GM19238 (cell line): Measurements from ENCODE around the gene BLCAP.
"Not testable (repeated sequence)": the region's sequence is repeated elsewhere in the genome, so short reads cannot be mapped to it uniquely, and the experiment has no call there.

Experiments used
- DNase-seq: peaks from one replicate; pipeline ENCODE4 v3.0.0; 2011; ENCODE audit warnings: low spot score; ENCODE audit not compliant: insufficient read length

Gene BLCAP

DNA sequence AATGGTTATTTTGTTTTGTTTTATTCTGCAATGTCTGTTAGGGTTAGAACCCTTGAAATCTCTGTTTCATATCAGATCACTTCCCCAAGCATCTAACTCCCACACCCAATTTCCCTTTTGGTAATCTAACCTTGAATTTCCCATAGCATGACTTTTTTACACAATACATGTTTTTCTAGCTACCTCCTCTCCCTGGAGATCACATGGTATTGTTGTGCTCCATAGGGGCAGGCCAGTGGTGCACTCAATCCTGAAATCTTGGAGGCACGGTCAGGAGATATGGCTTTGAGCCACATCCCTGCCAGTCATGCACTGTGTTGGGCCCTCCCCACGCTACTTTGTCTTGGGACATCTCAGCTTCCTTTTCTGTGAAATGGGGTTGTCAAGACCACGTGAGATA lies 43.3 kb downstream of the BLCAP start:
- DNase-seq = no peak

DNA sequence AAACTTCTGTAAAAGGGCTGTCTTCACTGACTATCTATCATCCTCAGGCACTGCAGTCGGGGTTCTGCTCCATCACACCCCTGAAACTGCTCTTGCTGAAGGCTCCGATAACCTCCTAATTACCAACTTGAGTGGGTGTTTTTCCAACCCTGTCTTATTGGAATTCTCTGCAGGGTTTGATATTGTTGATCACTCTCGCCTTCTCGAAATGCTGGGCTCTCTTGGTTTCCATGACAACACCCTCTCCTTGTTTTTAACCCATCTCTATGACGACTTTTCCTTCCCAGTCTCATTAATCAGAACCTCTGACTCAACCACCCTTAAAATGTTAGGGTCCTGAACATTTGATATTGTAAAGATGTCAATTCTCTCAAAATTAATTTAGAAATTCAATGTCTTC lies 46.1 kb downstream of the BLCAP start:
- no peak for DNase-seq

DNA sequence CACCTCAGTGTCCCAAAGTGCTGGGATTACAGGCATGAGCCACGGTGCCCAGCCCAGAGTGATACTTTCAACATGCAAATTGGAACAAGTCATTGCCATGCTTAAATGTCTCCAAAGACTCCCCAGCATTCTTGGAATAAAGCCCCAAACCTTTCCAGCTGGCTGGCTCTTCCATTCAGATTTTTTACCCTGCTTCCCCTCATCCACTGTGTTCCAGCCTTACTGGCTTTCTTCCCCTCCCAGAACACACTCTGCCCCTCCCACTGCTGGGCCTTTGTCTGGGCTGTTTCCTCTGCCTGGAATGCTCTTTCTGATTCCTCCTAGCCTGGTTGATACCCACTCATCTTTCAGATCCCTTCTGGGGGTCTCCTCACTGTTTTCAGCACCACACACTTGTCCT lies 46.8 kb downstream of the BLCAP start:
- DNase-seq = no peak

DNA sequence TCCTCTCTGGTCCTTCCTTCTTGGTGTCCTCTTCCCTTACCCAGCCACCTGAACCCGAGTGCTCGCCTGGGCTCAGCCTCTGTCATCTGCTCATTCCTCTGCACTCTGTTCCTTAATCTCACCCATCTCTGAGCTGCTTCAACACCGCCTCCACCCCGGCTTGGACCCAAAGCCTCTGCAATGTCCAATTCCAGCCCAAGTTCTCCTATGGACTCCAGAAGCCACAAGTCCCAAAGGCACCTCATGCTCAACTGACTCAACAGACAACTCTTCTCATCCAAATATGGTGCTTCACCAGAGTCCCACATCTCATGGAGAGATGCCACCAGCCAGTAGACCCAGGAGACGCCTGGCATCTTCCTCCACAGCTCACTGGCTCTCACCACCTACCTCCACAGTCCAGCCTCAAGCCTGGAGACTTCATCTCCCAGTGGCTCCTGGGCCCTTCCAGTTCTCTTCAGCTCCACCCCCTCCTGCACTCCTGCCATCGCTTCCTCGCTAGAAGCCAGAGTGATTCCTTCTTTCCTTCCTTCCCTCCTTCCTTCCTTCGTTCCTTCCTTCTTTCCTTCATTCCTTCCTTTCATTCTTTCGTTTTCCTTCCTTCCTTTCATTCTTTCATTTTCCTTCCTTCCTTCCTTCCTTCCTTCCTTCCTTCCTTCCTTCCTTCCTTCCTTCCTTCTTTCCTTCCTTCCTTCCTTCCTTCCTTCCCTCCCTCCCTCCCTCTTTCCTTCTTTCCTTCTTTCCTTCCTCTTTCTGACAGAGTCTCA lies 47.6 kb downstream of the BLCAP start:
- no peak for DNase-seq

DNA sequence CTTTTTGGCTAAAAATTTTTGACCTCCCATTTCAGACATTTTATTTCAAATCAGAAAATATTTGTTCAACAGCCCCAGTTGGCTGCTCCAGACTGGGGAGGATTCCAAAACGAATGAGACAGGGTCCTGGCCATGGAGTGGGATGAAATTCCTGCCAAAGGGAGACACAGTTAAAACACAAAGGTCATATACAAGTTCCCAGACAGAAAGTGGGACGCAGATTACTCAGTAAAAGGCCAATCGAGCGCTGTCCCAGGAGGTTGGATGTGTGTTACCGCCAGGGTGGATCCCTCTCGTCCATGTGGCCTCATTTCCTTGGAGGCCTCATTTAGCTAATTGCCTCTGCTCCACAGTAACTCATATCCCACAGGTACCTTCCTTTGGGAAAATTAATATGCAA lies 48.4 kb downstream of the BLCAP start:
- DNase-seq = no peak

DNA sequence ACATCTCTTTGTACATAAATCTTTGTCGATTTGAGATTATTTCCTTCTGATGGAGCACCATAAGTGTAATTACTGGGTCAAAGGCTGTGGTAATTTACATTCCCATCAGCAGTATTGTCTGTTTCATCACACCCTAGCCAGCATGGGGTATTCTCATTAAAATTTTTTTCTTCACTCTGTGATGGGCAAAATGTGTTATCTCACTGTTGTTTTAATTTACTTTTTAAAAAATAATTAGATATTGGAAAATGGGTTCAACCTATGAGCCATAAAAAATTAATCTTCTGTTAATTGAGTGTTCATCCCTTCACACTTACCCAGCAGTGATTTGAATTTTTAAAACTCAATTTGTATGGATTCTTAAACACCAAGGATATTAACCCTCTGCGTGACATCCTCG lies 50.6 kb downstream of the BLCAP start:
- DNase-seq = no peak

DNA sequence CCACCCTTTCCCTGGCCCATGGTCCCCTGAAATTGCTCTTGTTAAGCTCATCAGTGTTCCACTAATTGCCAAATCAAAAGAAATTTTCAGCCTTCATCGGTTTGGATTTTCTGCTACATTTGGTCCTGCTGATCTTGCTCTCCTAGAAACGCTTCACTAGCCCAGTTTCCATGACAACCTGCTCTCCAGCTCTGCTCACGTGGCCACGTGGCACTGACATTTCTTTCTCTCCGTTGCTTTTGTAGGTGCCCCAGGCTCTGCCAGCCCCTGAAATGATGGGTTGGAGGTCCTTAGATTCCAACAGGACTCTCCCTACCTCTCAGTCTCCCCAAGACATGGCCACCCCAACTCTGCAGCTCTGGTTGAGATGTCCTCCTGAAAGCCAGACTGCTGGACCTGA lies 52.4 kb downstream of the BLCAP start:
- no peak for DNase-seq

DNA sequence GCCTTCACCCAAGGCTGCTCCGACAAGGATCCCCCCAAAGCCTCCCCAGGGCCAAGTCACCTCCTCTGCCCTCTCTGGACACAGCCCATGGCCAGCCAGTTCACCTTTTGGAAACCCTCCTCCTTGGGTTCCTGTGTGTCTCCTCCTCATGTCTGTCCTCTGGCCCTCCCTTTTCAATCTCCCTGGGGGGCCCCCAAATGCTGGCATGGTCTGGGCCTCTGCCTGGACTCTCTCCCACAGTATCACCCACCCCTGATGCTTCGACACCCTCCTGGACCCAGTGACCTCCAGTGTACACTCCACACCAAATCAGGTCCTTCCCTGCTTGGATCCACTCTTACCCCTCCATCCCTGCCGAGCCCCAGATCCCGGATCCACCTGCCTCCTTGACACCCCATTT lies 53.3 kb downstream of the BLCAP start:
- DNase-seq = no peak

DNA sequence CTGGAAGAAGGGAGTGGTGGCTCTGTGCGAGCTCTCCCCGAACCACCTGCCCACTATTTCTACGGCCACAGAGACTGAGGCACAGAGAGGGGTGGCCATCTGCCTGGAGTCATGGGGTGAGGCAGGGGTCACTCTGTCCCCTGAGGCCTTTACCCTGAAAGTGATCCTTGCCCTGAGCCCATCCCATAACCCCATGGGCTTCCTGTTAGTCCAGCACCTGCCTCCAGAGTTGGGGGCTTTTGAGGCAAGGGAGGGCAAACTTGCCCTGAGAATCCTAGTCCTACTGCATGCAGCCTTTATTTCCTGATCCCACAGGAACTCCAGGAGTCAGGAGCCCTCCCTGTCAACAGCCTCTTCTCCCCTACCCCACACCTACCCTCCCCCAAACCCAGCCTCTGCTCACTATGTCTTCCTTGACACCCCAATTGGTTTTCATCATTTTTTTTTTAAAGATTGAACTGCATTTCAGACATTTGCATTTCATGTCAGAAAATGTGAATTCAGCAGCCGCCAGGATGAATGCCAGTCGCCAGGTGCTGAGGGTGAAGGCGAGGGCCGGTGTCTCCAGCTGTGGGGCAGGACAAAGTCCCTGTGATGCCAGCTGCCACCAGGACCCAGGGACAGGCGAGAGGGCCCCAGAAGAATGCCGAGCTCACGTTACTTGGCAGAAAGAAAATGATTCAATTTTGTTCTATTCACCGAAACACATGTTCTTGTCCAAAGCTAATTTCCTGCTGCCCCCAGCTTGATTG lies 54.3 kb downstream of the BLCAP start:
- no peak for DNase-seq

DNA sequence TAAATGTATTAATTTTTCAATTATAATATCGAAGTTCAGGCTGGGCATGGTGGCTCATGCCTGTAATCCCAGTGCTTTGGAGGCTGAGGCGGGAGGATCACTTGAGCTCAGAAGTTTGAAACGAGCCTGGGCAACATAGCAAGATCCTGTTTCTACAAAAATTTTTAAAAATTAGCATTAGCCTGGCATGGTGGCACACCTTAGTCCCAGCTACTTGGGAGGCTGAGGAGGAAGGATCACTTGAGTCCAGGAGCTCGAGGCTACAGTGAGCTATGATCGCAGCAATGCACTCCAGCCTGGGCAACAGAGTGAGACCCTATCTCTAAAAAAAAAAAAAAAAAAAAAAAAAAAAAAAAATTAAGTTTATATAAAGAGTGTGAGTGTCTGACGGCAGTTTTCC lies 55.2 kb downstream of the BLCAP start:
- not testable (repeated sequence) for DNase-seq

DNA sequence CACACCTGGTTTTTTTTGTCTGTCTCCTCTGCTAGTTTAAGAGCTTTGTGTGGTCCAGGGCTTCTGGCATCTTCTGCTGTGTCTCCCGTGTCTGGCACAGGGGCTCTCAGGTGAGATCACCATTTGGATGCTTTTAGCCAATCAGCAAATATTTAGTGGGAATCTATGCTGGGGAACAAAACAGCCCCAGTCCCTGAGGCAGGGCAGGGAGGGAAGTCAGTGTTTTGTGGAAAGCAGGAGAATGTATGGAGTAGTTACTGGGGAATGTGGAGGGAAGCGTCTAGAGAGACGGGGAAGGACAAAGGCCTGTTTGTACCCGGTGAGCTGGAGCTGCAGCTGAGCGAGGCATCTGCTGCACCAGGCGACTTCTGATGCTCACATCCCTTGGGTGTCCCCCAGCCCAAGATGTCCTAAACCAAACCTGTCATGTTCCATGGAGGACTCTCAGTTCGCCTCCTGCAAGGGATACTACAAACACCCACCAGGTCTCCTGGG lies 55.9 kb downstream of the BLCAP start:
- DNase-seq = no peak

DNA sequence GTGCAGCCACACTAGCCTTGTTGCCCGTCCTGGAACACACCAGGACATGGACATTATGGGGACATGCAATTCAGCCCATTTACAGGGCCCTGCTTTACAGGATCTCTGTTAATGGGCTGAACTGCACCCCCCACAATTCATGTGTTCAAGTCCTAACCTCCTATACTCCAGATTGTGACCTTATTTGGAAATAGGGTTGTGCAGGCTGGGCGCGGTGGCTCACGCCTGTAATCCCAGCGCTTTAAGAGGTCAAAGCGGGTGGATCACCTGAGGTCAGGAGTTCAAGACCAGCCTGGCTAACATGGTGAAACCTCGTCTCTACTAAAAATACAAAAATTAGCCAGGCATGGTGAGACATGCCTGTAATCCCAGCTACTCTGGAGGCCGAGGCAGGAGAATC lies 57.5 kb downstream of the BLCAP start:
- DNase-seq = not testable (repeated sequence)

DNA sequence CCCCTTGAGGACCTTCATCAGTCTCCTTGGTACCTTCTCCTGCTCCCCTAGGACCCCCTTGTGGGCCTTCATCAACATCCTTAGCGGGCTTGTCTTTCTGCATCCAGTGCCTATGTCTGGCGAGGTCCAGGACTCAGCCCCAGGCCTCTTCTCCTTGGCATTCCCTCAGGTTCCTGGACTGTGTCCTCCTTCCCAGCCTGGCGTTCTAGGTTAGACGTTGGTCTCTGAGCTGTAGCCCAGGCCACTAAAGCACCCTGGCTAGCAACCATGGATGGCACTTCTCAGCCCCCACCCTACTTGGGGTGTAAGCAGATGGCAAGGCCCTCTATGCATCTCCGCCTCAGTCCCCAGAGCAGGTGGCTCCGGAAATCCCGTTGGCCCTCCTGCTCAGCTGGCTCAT lies 58.1 kb downstream of the BLCAP start:
- DNase-seq = no peak

DNA sequence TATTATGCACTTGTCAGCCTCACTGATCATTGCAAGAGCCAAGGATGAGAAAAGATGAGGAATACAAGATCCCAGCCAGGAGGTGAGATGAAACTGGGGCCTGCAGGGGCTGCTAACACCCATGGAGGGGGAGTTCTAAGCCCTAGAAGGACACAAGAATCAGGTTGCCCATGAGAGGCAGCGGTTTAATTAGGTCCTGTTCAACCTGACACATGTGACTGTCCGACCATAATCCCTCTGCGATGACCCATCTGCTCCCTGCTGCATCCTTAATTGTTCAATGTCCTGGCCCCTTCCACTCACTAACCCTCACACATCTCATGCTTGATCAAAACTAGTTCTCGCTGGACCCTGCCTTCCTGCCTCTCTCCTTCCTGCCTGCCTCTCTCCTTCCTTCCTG lies 58.8 kb downstream of the BLCAP start:
- no peak for DNase-seq
